GM21367 (cell line): ENCODE measurements around the gene PHYHIPL.

ENCODE experiments used
- ATAC-seq: cut with Tn5 transposase; IDR thresholded peaks from one replicate; pipeline ENCODE4 v1.9.1; 2021; ENCODE audit not compliant: unreplicated experiment

PHYHIPL gene

GRCh38 chr10:59176241-59177030 is at the start of gene PHYHIPL:
Gene PHYHIPL (plus strand): TSS chr10:59176643. CDS start chr10:59176854, 211 bp downstream.
- ATAC-seq = no peak

- ATAC-seq = no peak
Observed at GRCh38 chr10:59126991-59127390, 49.5 kb upstream of the PHYHIPL start.

- ATAC-seq = no peak
Observed at GRCh38 chr10:59127991-59128390, 48.5 kb upstream of the PHYHIPL start.

GRCh38 chr10:59129867-59130266 is 46.6 kb upstream of the PHYHIPL start:
- no peak for ATAC-seq

- ATAC-seq = no peak
Observed at GRCh38 chr10:59131666-59132065, 44.8 kb upstream of the PHYHIPL start.

GRCh38 chr10:59133841-59134593 is 42.4 kb upstream of the PHYHIPL start:
- ATAC-seq = no peak

GRCh38 chr10:59134785-59135184 is 41.7 kb upstream of the PHYHIPL start:
- no peak for ATAC-seq

GRCh38 chr10:59135275-59135674 is 41.2 kb upstream of the PHYHIPL start:
- ATAC-seq = no peak

GRCh38 chr10:59138052-59138451 is 38.4 kb upstream of the PHYHIPL start:
- ATAC-seq = no peak

GRCh38 chr10:59143544-59143943 is 32.9 kb upstream of the PHYHIPL start:
- ATAC-seq = no peak

GRCh38 chr10:59148701-59149100 is 27.7 kb upstream of the PHYHIPL start:
- no peak for ATAC-seq

GRCh38 chr10:59155556-59155955 is 20.9 kb upstream of the PHYHIPL start:
- no peak for ATAC-seq

- no peak for ATAC-seq
Observed at GRCh38 chr10:59167512-59167911, 8.9 kb upstream of the PHYHIPL start.

GRCh38 chr10:59172567-59172966 is 3.9 kb upstream of the PHYHIPL start:
- no peak for ATAC-seq

- no peak for ATAC-seq
Observed at GRCh38 chr10:59173414-59173813, 3.0 kb upstream of the PHYHIPL start.

GRCh38 chr10:59175538-59176240 is 754 bp upstream of the PHYHIPL start:
- ATAC-seq = no peak

GRCh38 chr10:59177031-59177797 is 771 bp downstream of the PHYHIPL start:
- no peak for ATAC-seq

GRCh38 chr10:59177836-59178235 is 1.4 kb downstream of the PHYHIPL start:
- ATAC-seq = no peak

GRCh38 chr10:59179068-59179467 is 2.6 kb downstream of the PHYHIPL start:
- no peak for ATAC-seq

GRCh38 chr10:59180689-59181270 is 4.3 kb downstream of the PHYHIPL start:
- no peak for ATAC-seq

GRCh38 chr10:59181668-59182067 is 5.2 kb downstream of the PHYHIPL start:
- ATAC-seq = no peak
